GM12801 (cell line): ENCODE results near the gene MCM3AP.

Source experiments
- CTCF ChIP-seq: IDR thresholded peaks from one replicate; pipeline ENCODE4 v1.5.1; 2011; ENCODE audit warnings: control low read depth; ENCODE audit not compliant: insufficient read length; ENCODE audit errors: extremely low read depth

MCM3AP gene

GRCh38 chr21:46285206-46285661, at the start of gene MCM3AP:
Gene MCM3AP, minus strand, starts transcription at chr21:46285611. Its CDS starts 325 bp downstream, at chr21:46285286.
- no peak for TF ChIP-seq CTCF

GRCh38 chr21:46334351-46335140, 49.1 kb upstream of the MCM3AP start:
- TF ChIP-seq CTCF = no peak

- no peak for TF ChIP-seq CTCF
These were observed 44.4 kb upstream of the MCM3AP start for GRCh38 chr21:46329796-46330195.

- TF ChIP-seq CTCF = no peak
These were observed 42.7 kb upstream of the MCM3AP start for GRCh38 chr21:46328151-46328550.

GRCh38 chr21:46327711-46328110, 42.3 kb upstream of the MCM3AP start:
- no peak for TF ChIP-seq CTCF

- no peak for TF ChIP-seq CTCF
These were observed 40.8 kb upstream of the MCM3AP start for GRCh38 chr21:46326110-46326703.

GRCh38 chr21:46325073-46325912, 39.9 kb upstream of the MCM3AP start:
- TF ChIP-seq CTCF = no peak
